ENCODE results near the gene CASTOR2.
"Not testable (repeated sequence)": the region's sequence is repeated elsewhere in the genome, so short reads cannot be mapped to it uniquely, and the experiment has no call there.

DNA sequence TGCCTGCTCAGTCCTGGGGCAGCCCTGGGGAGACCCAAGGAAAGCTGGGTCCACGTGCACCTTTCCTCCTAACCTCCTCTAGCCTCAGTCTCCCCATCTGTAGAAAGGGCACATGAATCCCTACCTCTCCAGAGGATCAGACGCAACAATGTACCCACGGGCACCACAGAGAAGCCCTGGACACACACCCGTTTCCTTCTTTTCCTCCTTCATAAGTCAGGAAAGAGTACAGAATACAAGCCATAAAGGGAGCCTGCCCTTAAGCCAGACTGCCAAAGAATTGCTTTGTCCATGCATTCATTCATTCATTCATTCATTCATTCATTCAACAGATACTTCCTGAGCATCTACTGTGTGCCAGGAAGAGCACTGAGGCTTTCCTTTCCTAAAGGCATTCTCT, 20.6 kb upstream of the CASTOR2 start:
- TF ChIP-seq, protein P1, sequence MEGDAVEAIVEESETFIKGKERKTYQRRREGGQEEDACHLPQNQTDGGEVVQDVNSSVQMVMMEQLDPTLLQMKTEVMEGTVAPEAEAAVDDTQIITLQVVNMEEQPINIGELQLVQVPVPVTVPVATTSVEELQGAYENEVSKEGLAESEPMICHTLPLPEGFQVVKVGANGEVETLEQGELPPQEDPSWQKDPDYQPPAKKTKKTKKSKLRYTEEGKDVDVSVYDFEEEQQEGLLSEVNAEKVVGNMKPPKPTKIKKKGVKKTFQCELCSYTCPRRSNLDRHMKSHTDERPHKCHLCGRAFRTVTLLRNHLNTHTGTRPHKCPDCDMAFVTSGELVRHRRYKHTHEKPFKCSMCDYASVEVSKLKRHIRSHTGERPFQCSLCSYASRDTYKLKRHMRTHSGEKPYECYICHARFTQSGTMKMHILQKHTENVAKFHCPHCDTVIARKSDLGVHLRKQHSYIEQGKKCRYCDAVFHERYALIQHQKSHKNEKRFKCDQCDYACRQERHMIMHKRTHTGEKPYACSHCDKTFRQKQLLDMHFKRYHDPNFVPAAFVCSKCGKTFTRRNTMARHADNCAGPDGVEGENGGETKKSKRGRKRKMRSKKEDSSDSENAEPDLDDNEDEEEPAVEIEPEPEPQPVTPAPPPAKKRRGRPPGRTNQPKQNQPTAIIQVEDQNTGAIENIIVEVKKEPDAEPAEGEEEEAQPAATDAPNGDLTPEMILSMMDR (conservative IDR thresholded peaks at IDR 0.05; ENCODE audit: low read length): not testable (repeated sequence)
- TF ChIP-seq EZH2phosphoT487 (IDR thresholded peaks at IDR 0.05; ENCODE audit: borderline replicate concordance): not testable (repeated sequence)

Measured in Loucy (cell line).